Gastroesophageal sphincter (tissue), 3 donors: ENCODE measurements around the gene CTNNA2.

ENCODE experiments used
- EP300 ChIP-seq: sonication (generic); formaldehyde crosslinking; IDR thresholded peaks from one replicate; pipeline ENCODE4 v1.6.1; 2017; ENCODE audit warnings: antibody characterized with exemption, mild to moderate bottlenecking
- POLR2A ChIP-seq, 2 donors: fragments of 450-650 bp; IDR thresholded peaks; one replicate each; pipeline ENCODE4 v1.6.1; 2017; ENCODE audit warnings: antibody characterized with exemption in 2 of 2, mild to moderate bottlenecking in 2 of 2, moderate library complexity in 1 of 2
- POLR2AphosphoS5 ChIP-seq: sonication (generic); formaldehyde crosslinking; IDR thresholded peaks from one replicate; pipeline ENCODE4 v1.6.1; 2017; ENCODE audit warnings: antibody characterized with exemption
- TF ChIP-seq, protein P1 (sequence below), 4 experiments: fragments of 200-600 bp in 2 of 4; fragments of 450-650 bp in 2 of 4; sonication (generic) in 1 of 4; IDR thresholded peaks; one replicate each; pipeline ENCODE4 v1.5.1; 2017 to 2019; ENCODE audit warnings: antibody characterized with exemption in 4 of 4, mild to moderate bottlenecking in 2 of 4, moderate library complexity in 2 of 4

DNA sequence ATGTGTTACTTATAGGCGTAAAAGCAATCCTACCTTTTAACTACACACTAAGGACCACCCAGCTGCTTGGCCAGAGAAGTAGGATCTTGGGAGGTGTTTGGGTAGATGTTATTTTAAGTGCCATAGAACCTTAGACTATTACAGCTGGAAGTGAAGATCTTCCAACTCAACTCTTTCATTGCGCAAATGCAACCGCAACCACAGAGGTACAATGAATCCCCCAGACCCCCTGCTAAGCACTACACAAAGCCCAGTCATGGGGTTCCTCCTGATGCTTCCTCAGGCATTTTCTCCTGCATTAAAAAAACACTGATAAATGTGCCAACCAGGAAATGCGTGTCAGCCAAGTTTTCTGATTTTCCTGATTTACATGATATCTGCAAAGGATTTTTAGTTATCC, 545.7 kb downstream of the CTNNA2 start:
- TF ChIP-seq, protein P1, sequence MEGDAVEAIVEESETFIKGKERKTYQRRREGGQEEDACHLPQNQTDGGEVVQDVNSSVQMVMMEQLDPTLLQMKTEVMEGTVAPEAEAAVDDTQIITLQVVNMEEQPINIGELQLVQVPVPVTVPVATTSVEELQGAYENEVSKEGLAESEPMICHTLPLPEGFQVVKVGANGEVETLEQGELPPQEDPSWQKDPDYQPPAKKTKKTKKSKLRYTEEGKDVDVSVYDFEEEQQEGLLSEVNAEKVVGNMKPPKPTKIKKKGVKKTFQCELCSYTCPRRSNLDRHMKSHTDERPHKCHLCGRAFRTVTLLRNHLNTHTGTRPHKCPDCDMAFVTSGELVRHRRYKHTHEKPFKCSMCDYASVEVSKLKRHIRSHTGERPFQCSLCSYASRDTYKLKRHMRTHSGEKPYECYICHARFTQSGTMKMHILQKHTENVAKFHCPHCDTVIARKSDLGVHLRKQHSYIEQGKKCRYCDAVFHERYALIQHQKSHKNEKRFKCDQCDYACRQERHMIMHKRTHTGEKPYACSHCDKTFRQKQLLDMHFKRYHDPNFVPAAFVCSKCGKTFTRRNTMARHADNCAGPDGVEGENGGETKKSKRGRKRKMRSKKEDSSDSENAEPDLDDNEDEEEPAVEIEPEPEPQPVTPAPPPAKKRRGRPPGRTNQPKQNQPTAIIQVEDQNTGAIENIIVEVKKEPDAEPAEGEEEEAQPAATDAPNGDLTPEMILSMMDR (IDR thresholded peaks at IDR 0.05) = no peak
- no peak for TF ChIP-seq EP300
- no peak for TF ChIP-seq POLR2AphosphoS5
- TF ChIP-seq POLR2A (IDR thresholded peaks at IDR 0.05) = no peak
